Measurements from ENCODE around the gene ACSL6.
A peak's percentile ranks its signal among the peaks of the same experiment; 100 is the strongest.

ACSL6 gene

DNA sequence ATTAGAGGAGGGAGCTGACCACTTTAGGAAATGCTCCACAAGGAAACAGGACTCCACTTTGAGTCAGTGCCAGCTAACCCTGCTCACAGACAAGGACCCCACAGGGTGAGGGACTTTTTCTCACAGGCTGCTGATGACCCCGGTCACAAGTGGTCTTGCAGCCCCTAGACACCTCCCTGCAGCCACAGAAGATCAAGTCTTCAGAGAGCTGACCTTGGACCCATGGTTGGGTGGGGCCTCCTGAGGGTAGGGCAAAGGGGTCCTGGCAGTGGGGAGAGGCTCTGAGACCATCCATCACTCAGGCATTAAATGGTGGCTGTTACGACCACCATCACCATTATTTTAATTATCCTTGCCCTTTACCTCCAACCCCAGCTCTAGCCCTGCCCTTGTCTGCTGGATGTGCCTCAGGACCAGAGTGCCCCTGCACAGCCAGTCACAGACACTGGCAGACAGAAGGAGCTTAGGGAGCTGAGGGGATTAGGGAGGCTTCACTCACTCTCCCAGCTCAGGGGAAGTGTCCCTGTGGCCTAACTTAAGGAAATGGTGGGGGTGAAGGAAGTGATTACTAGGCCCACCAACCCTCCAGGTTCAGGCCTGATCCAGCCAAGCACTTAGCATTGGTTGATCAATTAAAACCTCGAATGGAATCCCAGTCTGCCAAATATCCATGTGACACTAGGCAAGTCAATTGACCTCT is 1.6 kb downstream of the ACSL6 start:
- H3K4me3 ChIP-seq (ENCODE audit: low read length) = no peak overlapping the region
- TF ChIP-seq, protein P1, sequence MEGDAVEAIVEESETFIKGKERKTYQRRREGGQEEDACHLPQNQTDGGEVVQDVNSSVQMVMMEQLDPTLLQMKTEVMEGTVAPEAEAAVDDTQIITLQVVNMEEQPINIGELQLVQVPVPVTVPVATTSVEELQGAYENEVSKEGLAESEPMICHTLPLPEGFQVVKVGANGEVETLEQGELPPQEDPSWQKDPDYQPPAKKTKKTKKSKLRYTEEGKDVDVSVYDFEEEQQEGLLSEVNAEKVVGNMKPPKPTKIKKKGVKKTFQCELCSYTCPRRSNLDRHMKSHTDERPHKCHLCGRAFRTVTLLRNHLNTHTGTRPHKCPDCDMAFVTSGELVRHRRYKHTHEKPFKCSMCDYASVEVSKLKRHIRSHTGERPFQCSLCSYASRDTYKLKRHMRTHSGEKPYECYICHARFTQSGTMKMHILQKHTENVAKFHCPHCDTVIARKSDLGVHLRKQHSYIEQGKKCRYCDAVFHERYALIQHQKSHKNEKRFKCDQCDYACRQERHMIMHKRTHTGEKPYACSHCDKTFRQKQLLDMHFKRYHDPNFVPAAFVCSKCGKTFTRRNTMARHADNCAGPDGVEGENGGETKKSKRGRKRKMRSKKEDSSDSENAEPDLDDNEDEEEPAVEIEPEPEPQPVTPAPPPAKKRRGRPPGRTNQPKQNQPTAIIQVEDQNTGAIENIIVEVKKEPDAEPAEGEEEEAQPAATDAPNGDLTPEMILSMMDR (conservative IDR thresholded peaks at IDR 0.05; ENCODE audit: low read length) = no peak
- DNase-seq (ENCODE audit: low read depth) = no peak

DNA sequence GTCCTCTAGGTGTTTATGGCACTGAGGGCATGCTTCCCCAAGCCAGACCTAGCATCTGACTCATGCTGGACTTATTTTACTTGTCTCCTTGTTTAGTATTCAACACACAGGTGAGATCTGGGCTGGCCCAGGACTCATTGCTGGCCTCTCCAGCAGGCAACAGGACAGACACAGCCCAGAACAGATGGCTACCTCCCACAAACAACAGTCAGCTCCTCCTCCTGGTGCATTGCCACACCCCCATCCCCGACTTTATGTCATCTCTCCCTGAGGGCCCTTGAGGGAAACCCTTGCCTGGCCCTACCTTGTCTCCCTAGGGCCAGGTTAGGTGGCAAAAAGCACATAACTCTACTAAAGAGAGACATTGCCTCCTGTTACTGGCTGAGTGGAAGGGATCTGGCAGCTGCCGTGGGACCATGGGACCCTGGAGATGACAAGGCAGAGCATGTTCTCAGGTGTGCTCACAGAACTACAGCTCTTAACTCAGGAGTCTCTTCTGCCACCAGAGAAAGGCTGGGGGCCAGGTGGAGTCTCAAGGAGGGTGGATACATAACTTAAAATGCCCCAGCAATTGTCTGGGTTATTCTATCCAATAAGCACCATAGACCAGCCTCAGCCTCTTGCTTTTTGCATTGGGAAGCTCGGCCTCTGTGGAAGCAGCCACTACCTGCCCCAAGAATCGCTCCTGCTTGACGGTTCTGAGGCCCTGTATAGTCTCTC is 2.3 kb downstream of the ACSL6 start:
- no peak for DNase-seq (ENCODE audit: low read depth)
- H3K4me3 ChIP-seq (ENCODE audit: low read length) = no peak overlapping the region
- TF ChIP-seq, protein P1 (conservative IDR thresholded peaks at IDR 0.05; ENCODE audit: low read length) = no peak

DNA sequence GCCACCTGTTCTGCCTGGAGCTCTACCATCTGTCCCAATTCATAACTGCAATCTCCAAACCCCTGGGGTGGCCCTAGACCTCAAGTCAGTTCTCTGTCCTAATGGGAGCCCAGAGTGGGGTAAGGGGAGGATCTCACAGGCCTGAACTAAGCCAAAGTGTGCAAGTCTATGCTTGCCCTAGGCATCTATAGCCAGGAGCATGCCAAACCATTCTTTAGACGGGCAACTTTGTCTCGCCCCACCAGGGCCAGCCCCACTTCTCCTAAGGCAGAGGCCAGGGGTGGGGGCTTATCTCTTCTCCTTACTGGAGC is 3.3 kb downstream of the ACSL6 start:
- no peak overlapping the region for H3K4me3 ChIP-seq (ENCODE audit: low read length)
- TF ChIP-seq, protein P1 (conservative IDR thresholded peaks at IDR 0.05; ENCODE audit: low read length) = no peak
- no peak for DNase-seq (ENCODE audit: low read depth)

DNA sequence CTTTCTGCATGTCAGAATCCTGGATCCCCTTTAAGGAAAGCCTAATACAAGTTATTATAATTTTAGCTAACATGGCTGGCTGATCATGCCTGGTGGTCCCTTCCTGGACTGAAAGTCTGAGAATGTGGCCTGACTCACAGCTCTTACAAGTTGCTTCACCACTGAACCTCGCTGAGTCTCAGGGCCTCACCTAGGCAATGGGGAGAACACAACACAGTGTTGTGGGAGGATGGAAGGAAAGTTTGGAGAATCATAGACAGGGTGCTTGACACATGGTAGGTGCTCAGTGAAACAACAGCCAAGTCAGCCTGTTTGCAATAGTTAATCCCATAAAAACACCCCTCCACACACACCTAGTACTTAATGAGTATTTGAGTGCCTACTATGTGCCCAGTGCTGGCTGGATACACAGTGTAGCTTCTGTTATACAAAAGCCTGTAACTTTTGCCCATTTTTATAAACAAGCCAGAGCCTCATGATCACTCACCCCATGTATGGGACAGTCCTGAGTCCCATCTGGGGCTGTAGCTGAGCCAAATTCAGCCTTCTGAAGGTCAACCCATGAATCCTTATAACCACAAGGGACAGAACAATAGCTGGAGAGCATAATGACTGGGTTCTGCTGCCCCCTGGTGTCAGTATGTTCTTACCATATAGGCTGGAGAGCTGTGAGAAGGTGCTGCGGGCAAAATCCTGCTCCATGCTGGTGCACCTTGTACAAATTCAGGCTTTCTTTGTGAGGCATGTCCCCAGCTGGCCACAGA is 3.9 kb downstream of the ACSL6 start:
- DNase-seq (ENCODE audit: low read depth) = peak; percentile 83
- H3K4me3 ChIP-seq (ENCODE audit: low read length) = no peak overlapping the region
- TF ChIP-seq, protein P1 (conservative IDR thresholded peaks at IDR 0.05; ENCODE audit: low read length) = peak; percentile 85

DNA sequence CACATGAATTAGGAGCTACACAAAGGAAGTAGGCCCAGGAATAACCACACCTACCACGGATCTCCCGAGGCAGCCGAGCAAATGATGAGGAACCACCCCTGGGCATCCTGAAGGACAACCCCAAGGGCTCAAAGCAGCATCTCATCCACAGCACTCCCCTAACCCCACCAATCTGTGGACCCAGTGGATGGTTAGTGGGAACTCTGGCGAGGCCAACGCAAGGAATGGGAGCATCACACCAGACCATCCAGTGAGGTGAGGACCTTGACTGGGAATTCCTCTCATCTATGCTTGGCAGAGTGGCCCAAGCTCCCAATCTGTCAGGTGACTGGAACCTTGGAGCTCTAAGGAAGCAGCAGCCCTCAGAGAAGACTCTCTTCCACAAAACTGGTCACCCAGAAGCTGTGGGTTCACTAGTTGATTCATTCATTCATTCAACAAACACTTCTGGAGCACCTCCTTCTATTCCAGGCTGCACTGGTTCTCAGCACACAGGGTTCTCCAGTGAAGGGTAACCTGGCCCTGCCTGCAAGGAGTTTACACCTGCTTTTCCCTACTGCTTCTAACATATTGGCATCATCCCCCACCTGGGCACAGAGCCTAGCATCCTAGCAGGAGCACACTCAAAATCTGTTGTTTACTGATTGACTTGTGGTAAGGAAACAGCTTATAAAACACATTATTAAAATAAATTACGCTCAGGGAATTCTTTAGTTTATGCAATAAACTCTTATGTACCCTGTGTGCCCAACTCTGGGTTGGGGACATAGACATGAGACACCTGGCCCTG is 4.9 kb downstream of the ACSL6 start:
- no peak for DNase-seq (ENCODE audit: low read depth)
- no peak overlapping the region for H3K4me3 ChIP-seq (ENCODE audit: low read length)
- TF ChIP-seq, protein P1 (conservative IDR thresholded peaks at IDR 0.05; ENCODE audit: low read length) = no peak

DNA sequence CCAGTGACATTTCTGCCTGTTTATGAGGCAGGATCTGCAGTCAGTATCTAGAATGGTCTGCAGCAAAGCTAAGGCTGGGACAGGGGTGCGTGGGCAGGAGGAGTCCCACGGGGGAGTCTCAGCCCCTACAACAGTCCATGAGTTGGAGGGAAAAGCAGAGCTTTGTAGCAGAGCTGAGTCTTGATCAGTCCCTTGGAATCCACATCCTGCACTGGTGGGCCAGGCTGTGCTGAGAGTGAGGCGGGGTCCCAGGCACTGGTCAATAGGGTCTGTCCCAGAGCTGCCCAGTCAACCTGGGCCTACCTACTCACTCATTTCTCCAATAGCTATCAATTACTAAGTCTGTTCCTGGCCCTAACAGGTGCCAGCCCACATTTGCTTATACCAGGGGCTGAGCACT is 5.9 kb downstream of the ACSL6 start:
- H3K4me3 ChIP-seq (ENCODE audit: low read length) = no peak overlapping the region
- no peak for DNase-seq (ENCODE audit: low read depth)
- TF ChIP-seq, protein P1 (conservative IDR thresholded peaks at IDR 0.05; ENCODE audit: low read length) = no peak

All from AG10803 (cell line).